Upper lobe of left lung (tissue), 6 donors: ENCODE measurements around the gene BRCA1. TPM values are rescaled to one million over a fixed set of nuclear protein-coding genes. Genes with fewer than 3 reads are reported as not detected.

Source experiments
- ATAC-seq, 2 donors: fragments of 200-7000 bp; cut with Tn5 transposase; one replicate each; pipeline ENCODE4 v1.9.1; 2022; ENCODE audit warnings: mild to moderate bottlenecking in 2 of 2, moderate library complexity in 2 of 2; ENCODE audit not compliant: low FRiP score in 2 of 2
- DNase-seq, 2 donors: peaks; one replicate each; pipeline ENCODE4 v3.0.0-alpha.2; 2019 to 2020
- H3K27ac ChIP-seq, 4 donors: fragments of 200-600 bp; sonication (generic); one replicate each; pipeline ENCODE4 v1.5.1; 2016 to 2019
- H3K27me3 ChIP-seq, 4 donors: fragments of 200-600 bp; sonication (generic); one replicate each; pipeline ENCODE4 v1.5.1; 2017 to 2019
- H3K36me3 ChIP-seq, 4 donors: fragments of 200-600 bp; sonication (generic); one replicate each; pipeline ENCODE4 v1.5.1; 2016 to 2019
- H3K4me1 ChIP-seq, 4 donors: fragments of 200-600 bp; sonication (generic); one replicate each; pipeline ENCODE4 v1.5.1; 2018 to 2019
- H3K4me3 ChIP-seq, 4 donors: fragments of 200-600 bp; sonication (generic); one replicate each; pipeline ENCODE4 v1.5.1; 2017 to 2019; ENCODE audit warnings: mild to moderate bottlenecking in 2 of 4, moderate library complexity in 1 of 4
- H3K9me3 ChIP-seq, 4 donors: fragments of 200-600 bp; sonication (generic); one replicate each; pipeline ENCODE4 v1.5.1; 2018 to 2019
- EP300 ChIP-seq, 4 donors: sonication (generic); formaldehyde crosslinking; IDR thresholded peaks; one replicate each; pipeline ENCODE4 v1.5.1; 2017; ENCODE audit warnings: antibody characterized with exemption in 4 of 4, control low read depth in 2 of 4
- POLR2A ChIP-seq, 4 donors: fragments of 450-650 bp; IDR thresholded peaks; one replicate each; pipeline ENCODE4 v1.5.1; 2016 to 2017; ENCODE audit warnings: antibody characterized with exemption in 4 of 4, mild to moderate bottlenecking in 2 of 4
- POLR2AphosphoS5 ChIP-seq, 2 donors: sonication (generic); formaldehyde crosslinking; IDR thresholded peaks; one replicate each; pipeline ENCODE4 v1.5.1; 2017; ENCODE audit warnings: antibody characterized with exemption in 2 of 2
- WGBS, 2 donors: methylation state at CpG; one replicate each; pipeline ENCODE4 v1.1.5; 2017 to 2018; 5-methylcytosine and 5-hydroxymethylcytosine counted together
- total RNA-seq, 6 donors: library from RNA; depleted of rRNA in 4 of 6; stranded (reverse); fragments of >200 nt in 4 of 6; gene quantifications; one replicate each; pipeline versions ENCODE4 v1.1.0 to v1.2.1, GENCODE V29; 2016 to 2021
- TF ChIP-seq, protein P1 (sequence below), 6 experiments: fragments of 450-650 bp in 4 of 6; fragments of 200-600 bp in 2 of 6; sonication (generic) in 2 of 6; IDR thresholded peaks; one replicate each; pipeline ENCODE4 v1.5.1; 2016 to 2019; ENCODE audit warnings: antibody characterized with exemption in 6 of 6
- donor health status: DM: no; HTN: no; CAD: no; lungs with moderate emphysema.
- donor health status: DM: no; HTN: yes; CAD: no; lungs with severe emphysema.

Gene BRCA1
- total RNA-seq, 6 donors from 2014 or later = 4.3 to 15.7 (median 8.0) TPM

- Histone ChIP-seq H3K4me1 (peaks cover 10 to 32% (median 17%) of the 10 kb centered on the region in 4 donors), H3K27me3 (no peaks in the 10 kb centered on the region), H3K27ac (peak overlapping the region in 1 of 4 donors; percentile 51), H3K4me3 (no peak overlapping the region), H3K36me3 (no peaks in the 10 kb centered on the region), H3K9me3 (no peaks in the 10 kb centered on the region)
- TF ChIP-seq EP300 (IDR thresholded peaks at IDR 0.05) = no peak
- TF ChIP-seq POLR2A (IDR thresholded peaks at IDR 0.05) = no peak
- TF ChIP-seq, protein P1, sequence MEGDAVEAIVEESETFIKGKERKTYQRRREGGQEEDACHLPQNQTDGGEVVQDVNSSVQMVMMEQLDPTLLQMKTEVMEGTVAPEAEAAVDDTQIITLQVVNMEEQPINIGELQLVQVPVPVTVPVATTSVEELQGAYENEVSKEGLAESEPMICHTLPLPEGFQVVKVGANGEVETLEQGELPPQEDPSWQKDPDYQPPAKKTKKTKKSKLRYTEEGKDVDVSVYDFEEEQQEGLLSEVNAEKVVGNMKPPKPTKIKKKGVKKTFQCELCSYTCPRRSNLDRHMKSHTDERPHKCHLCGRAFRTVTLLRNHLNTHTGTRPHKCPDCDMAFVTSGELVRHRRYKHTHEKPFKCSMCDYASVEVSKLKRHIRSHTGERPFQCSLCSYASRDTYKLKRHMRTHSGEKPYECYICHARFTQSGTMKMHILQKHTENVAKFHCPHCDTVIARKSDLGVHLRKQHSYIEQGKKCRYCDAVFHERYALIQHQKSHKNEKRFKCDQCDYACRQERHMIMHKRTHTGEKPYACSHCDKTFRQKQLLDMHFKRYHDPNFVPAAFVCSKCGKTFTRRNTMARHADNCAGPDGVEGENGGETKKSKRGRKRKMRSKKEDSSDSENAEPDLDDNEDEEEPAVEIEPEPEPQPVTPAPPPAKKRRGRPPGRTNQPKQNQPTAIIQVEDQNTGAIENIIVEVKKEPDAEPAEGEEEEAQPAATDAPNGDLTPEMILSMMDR (IDR thresholded peaks at IDR 0.05) = no peak
- no peak for TF ChIP-seq POLR2AphosphoS5 (IDR thresholded peaks at IDR 0.05)
- DNase-seq (no peak), ATAC-seq (no peak)
- 71 to 74% methylated on average over 13 to 15 of the region's 16 CpGs for WGBS, 2 donors
Observed at GRCh38 chr17:43025766-43026537, 99.2 kb downstream of the BRCA1 start.

- Histone ChIP-seq H3K36me3 (no peaks in the 10 kb centered on the region), H3K4me1 (peaks cover 10 to 39% (median 23%) of the 10 kb centered on the region in 4 donors), H3K27me3 (no peaks in the 10 kb centered on the region), H3K9me3 (no peaks in the 10 kb centered on the region), H3K4me3 (peak overlapping the region in 3 of 4 donors; percentile 54 to 64 (median 63)), H3K27ac (peak overlapping the region in 1 of 4 donors; percentile 51)
- DNase-seq (no peak), ATAC-seq (no peak)
- TF ChIP-seq, protein P1 (IDR thresholded peaks at IDR 0.05) = no peak
- TF ChIP-seq POLR2AphosphoS5 (IDR thresholded peaks at IDR 0.05) (no peak), EP300 (IDR thresholded peaks at IDR 0.05) (no peak), POLR2A (IDR thresholded peaks at IDR 0.05) (no peak)
- 9 to 18% methylated on average over 13 to 24 of the region's 27 CpGs for WGBS, 2 donors
Observed at GRCh38 chr17:43025290-43025657, 99.9 kb downstream of the BRCA1 start.

DNA sequence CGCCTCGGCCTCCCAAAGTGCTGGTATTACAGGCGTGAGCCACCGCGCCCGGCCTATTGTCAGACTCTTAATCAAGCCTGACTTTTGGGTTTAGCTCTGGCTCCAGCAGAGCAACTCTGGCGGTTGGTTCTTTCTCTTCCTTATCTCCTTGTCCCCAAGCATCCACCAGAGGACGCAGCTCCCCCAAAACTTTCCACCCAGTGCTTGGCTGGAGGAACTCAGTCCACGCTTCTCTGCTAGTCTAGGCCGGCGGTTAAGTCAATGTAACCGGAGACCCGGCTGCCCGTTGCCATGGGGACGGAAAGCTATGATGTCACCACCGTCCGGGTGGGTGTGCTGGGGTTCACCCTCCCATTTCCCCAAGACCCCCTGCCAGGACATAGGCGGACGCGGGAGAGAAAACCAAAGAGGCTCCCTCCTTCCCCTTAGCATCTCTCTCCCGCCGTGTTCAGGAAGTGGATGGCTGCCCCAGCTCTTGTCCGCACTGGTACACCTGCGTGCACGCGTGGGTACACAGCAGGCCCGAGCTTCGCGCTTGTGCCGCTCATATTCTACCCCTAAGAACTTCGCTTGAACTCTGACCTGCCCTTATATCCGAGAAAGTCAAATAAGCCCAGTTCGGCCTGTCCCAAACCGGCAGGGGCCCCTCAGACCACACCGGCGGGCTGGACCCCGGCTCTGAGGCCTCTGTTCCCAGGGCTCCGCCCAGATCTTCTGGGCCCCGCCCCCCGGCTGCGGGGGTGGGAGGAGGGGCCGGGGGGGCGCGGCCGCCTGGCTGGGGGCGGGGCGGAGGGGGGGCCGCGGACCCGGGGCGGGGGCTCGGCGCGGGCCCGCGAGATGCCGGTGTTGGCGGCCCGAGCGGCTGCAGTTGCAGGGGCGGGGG lies 100.5 kb downstream of the BRCA1 start, which contains the start of gene RND2:
Gene RND2 (plus strand): TSS at position 825 of the 883 bp plus-strand sequence. CDS start 117 bp downstream, outside the sequence.
- peaks cover 16 to 45% (median 29%) of the 10 kb centered on the region in 4 donors for H3K4me1 ChIP-seq
- ATAC-seq (peak; percentile 82 to 84), DNase-seq (peak; percentile 93)
- peak within 1 kb of the TSS; percentile 12 to 64 (median 58) for H3K4me3 ChIP-seq
- TF ChIP-seq EP300 (IDR thresholded peaks at IDR 0.05) (no peak), POLR2A (IDR thresholded peaks at IDR 0.05) (peak in 3 of 4 donors; percentile 21 to 44 (median 23)), POLR2AphosphoS5 (IDR thresholded peaks at IDR 0.05) (peak in 1 of 2 donors; percentile 64)
- TF ChIP-seq, protein P1 (IDR thresholded peaks at IDR 0.05) = peak; percentile 55 to 85 (median 78)
- 0 to 2% methylated on average over 16 to 40 of the region's 61 CpGs for WGBS, 2 donors
- peak within 1 kb of the TSS; percentile 47 to 80 (median 68) for H3K27ac ChIP-seq
- no peaks in the 10 kb centered on the region for H3K27me3 ChIP-seq
- no peaks in the 10 kb centered on the region for H3K36me3 ChIP-seq
- H3K9me3 ChIP-seq = no peaks in the 10 kb centered on the region

DNA sequence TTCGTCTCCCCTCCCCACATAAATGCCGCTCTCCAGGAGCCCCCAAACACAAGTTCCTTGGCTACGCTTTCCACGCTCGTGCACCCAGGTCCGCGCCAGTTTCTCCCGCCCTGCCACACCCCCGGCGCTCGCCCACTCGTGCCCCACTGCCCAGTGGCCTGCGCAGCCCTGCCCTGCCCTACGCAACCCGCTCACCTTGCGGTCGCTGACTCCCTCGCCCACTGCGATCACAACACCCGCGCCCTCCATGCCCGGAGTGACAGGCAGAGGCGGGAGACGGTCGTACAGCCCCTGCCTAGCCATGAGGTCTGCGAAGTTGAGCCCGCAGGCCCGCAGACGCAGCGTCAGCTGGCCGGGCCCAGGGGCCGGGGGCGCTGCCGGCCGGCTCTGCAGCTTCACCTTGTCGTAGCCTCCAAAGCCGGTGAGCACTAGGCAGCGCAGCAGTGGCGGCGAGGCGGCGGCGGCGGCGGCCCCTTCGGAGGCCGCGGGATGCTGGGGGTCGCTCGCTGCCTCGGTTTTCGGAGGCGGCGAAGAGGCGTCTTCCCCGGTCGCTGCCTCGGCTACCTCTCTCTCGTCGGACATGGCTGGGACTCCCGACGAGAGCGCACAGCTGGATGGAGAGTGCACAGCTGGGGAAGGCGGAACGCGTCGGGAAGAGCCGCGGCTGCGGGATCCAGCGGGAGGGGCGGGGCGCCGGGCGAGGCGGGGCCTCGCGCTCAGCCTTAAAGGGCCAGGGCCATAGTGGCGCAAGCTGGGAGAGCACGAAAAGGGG lies 103.2 kb downstream of the BRCA1 start, which contains the start of gene VAT1:
Gene VAT1 (minus strand): TSS at position 645 of the 772 bp plus-strand sequence. CDS start 63 bp downstream, at position 582.
- peak within 1 kb of the TSS; percentile 77 to 97 (median 88) for H3K27ac ChIP-seq
- peak; percentile 83 to 89 for ATAC-seq
- WGBS, 2 donors = 0 to 1% methylated on average over 7 to 55 of the region's 80 CpGs
- H3K27me3 ChIP-seq = no peaks in the 10 kb centered on the region
- TF ChIP-seq, protein P1 (IDR thresholded peaks at IDR 0.05) = peak in 1 of 6 experiments; percentile 5
- TF ChIP-seq EP300 (IDR thresholded peaks at IDR 0.05) = no peak
- peak; percentile 60 to 85 for TF ChIP-seq POLR2AphosphoS5 (IDR thresholded peaks at IDR 0.05)
- peak in 2 of 4 donors; percentile 46 to 68 for TF ChIP-seq POLR2A (IDR thresholded peaks at IDR 0.05)
- H3K4me1 ChIP-seq = peaks cover 36 to 64% (median 49%) of the 10 kb centered on the region in 4 donors
- H3K9me3 ChIP-seq = no peaks in the 10 kb centered on the region
- peak; percentile 85 to 97 for DNase-seq
- H3K4me3 ChIP-seq = peak within 1 kb of the TSS; percentile 89 to 100 (median 99)
- peaks cover 0 to 20% (median 5%) of the 10 kb centered on the region in 4 donors for H3K36me3 ChIP-seq
